Astrocyte (in vitro differentiated cells and primary cell): Measurements from ENCODE around the gene EXOC6. TPM values are rescaled to one million over a fixed set of nuclear protein-coding genes. Genes with fewer than 3 reads are reported as not detected.

Experiments
- DNase-seq: peaks from one replicate; pipeline ENCODE4 v3.0.0-alpha.2; 2010; ENCODE audit warnings: low read depth
- FAIRE-seq: peaks from 2 replicates; lab custom pipeline; 2011; peaks lifted over from hg19 to GRCh38; lab: Jason Lieb, UNC
- H2AFZ ChIP-seq: 2 replicates; pipeline ENCODE4 v1.6.0; 2012; ENCODE audit warnings: low read depth, low read length, inconsistent platforms
- H3K27ac ChIP-seq: 2 replicates; pipeline ENCODE4 v1.5.1; 2011; ENCODE audit warnings: low read depth, low read length, inconsistent platforms
- H3K27me3 ChIP-seq: 2 replicates; pipeline ENCODE4 v1.6.0; 2011; ENCODE audit warnings: low read length, inconsistent platforms; ENCODE audit not compliant: insufficient read depth
- H3K36me3 ChIP-seq: 2 replicates; pipeline ENCODE4 v1.5.1; 2011; ENCODE audit warnings: low read length, inconsistent platforms; ENCODE audit not compliant: insufficient read depth
- H3K4me1 ChIP-seq: 2 replicates; pipeline ENCODE4 v1.5.1; 2011; ENCODE audit warnings: low read length, inconsistent platforms; ENCODE audit not compliant: insufficient read depth
- H3K4me2 ChIP-seq: 2 replicates; pipeline ENCODE4 v1.6.0; 2012; ENCODE audit warnings: low read length, inconsistent platforms
- H3K4me3 ChIP-seq: 2 replicates; pipeline ENCODE4 v1.5.1; 2011; ENCODE audit warnings: low read depth, mild to moderate bottlenecking, low read length, inconsistent platforms; ENCODE audit not compliant: insufficient read depth
- H3K79me2 ChIP-seq: 2 replicates; pipeline ENCODE4 v1.6.0; 2012; ENCODE audit warnings: mild to moderate bottlenecking, low read length, inconsistent platforms; ENCODE audit not compliant: insufficient read depth
- H3K9ac ChIP-seq: 2 replicates; pipeline ENCODE4 v1.6.0; 2012; ENCODE audit warnings: mild to moderate bottlenecking, low read length, inconsistent platforms
- H3K9me3 ChIP-seq: 2 replicates; pipeline ENCODE4 v1.5.1; 2012; ENCODE audit warnings: low read depth, mild to moderate bottlenecking, low read length, inconsistent platforms; ENCODE audit not compliant: insufficient read depth
- H4K20me1 ChIP-seq: 2 replicates; pipeline ENCODE4 v1.6.0; 2012; ENCODE audit warnings: low read length, inconsistent platforms; ENCODE audit not compliant: insufficient read depth
- H3K27ac Mint-ChIP-seq: one replicate; pipeline ENCODE4 v1.8.0; 2021; ENCODE audit warnings: mild to moderate bottlenecking, mixed read lengths; ENCODE audit not compliant: unreplicated experiment
- H3K27me3 Mint-ChIP-seq: one replicate; pipeline ENCODE4 v1.8.0; 2021; ENCODE audit warnings: low read depth, mixed read lengths; ENCODE audit not compliant: unreplicated experiment
- H3K36me3 Mint-ChIP-seq: one replicate; pipeline ENCODE4 v1.8.0; 2021; ENCODE audit warnings: low read depth, mixed read lengths; ENCODE audit not compliant: unreplicated experiment
- H3K4me1 Mint-ChIP-seq: one replicate; pipeline ENCODE4 v1.8.0; 2021; ENCODE audit warnings: low read depth, mixed read lengths; ENCODE audit not compliant: unreplicated experiment
- H3K4me3 Mint-ChIP-seq: one replicate; pipeline ENCODE4 v1.8.0; 2021; ENCODE audit warnings: mild to moderate bottlenecking, moderate library complexity, mixed read lengths; ENCODE audit not compliant: unreplicated experiment
- H3K9me3 Mint-ChIP-seq: one replicate; pipeline ENCODE4 v1.8.0; 2021; ENCODE audit warnings: mild to moderate bottlenecking, mixed read lengths; ENCODE audit not compliant: unreplicated experiment
- CTCF ChIP-seq: IDR thresholded peaks from 2 replicates; pipeline ENCODE4 v1.5.1; 2011; ENCODE audit warnings: low read depth, mild to moderate bottlenecking, inconsistent platforms, low read length, moderate library complexity; ENCODE audit not compliant: insufficient read depth
- EZH2 ChIP-seq: IDR thresholded peaks from 2 replicates; pipeline ENCODE4 v1.6.1; 2012; ENCODE audit warnings: mild to moderate bottlenecking, low read length, inconsistent platforms; ENCODE audit not compliant: insufficient read depth
- total RNA-seq: library from RNA; stranded (reverse); gene quantifications from 2 replicates; pipeline ENCODE4 v1.2.1, GENCODE V29; 2021

EXOC6 gene
- total RNA-seq, 1 donor from 2014 or later = 4.9 TPM

GRCh38 chr10:92832998-92833650, 15.2 kb upstream of the EXOC6 start:
- Histone ChIP-seq H3K4me2 (no peak overlapping the region), H3K27me3 (no peaks in the 10 kb centered on the region), H3K4me1 (peaks cover 16% of the 10 kb centered on the region), H3K4me3 (no peak overlapping the region), H4K20me1 (no peaks in the 10 kb centered on the region), H2AFZ (no peak overlapping the region), H3K36me3 (no peaks in the 10 kb centered on the region), H3K27ac (no peak overlapping the region), H3K9ac (no peak overlapping the region), H3K9me3 (no peaks in the 10 kb centered on the region), H3K79me2 (no peaks in the 10 kb centered on the region)
- FAIRE-seq (no peak), DNase-seq (no peak)
- H3K27me3 Mint-ChIP-seq = no peaks in the 10 kb centered on the region
- H3K4me3 Mint-ChIP-seq = no peak overlapping the region
- H3K36me3 Mint-ChIP-seq = peaks cover 1% of the 10 kb centered on the region
- no peaks in the 10 kb centered on the region for H3K4me1 Mint-ChIP-seq
- H3K9me3 Mint-ChIP-seq = no peaks in the 10 kb centered on the region
- TF ChIP-seq EZH2 = no peak
- no peak for TF ChIP-seq CTCF
- H3K27ac Mint-ChIP-seq = no peak overlapping the region

GRCh38 chr10:92834331-92834730, 14.0 kb upstream of the EXOC6 start:
- no peaks in the 10 kb centered on the region for H4K20me1 ChIP-seq
- TF ChIP-seq CTCF (no peak), EZH2 (no peak)
- Mint-ChIP-seq H3K27ac (no peak overlapping the region), H3K4me1 (no peaks in the 10 kb centered on the region), H3K9me3 (no peaks in the 10 kb centered on the region), H3K4me3 (no peak overlapping the region), H3K27me3 (no peaks in the 10 kb centered on the region), H3K36me3 (peaks cover 1% of the 10 kb centered on the region)
- H3K4me1 ChIP-seq = peaks cover 16% of the 10 kb centered on the region
- no peak overlapping the region for H3K4me3 ChIP-seq
- no peaks in the 10 kb centered on the region for H3K27me3 ChIP-seq
- no peak overlapping the region for H3K27ac ChIP-seq
- H3K9ac ChIP-seq = no peak overlapping the region
- no peaks in the 10 kb centered on the region for H3K9me3 ChIP-seq
- DNase-seq (no peak), FAIRE-seq (no peak)
- H3K4me2 ChIP-seq = no peak overlapping the region
- no peaks in the 10 kb centered on the region for H3K36me3 ChIP-seq
- H2AFZ ChIP-seq = no peak overlapping the region
- H3K79me2 ChIP-seq = no peaks in the 10 kb centered on the region

- Histone ChIP-seq H3K9me3 (no peaks in the 10 kb centered on the region), H3K79me2 (no peaks in the 10 kb centered on the region), H3K4me2 (peak overlapping the region; percentile 30), H2AFZ (no peak overlapping the region), H4K20me1 (no peaks in the 10 kb centered on the region), H3K4me1 (peaks cover 16% of the 10 kb centered on the region), H3K9ac (no peak overlapping the region), H3K27me3 (no peaks in the 10 kb centered on the region), H3K36me3 (no peaks in the 10 kb centered on the region), H3K27ac (no peak overlapping the region), H3K4me3 (no peak overlapping the region)
- no peaks in the 10 kb centered on the region for H3K27me3 Mint-ChIP-seq
- H3K36me3 Mint-ChIP-seq = peaks cover 1% of the 10 kb centered on the region
- no peaks in the 10 kb centered on the region for H3K4me1 Mint-ChIP-seq
- no peak for TF ChIP-seq EZH2
- no peak for TF ChIP-seq CTCF
- no peak overlapping the region for H3K4me3 Mint-ChIP-seq
- FAIRE-seq (no peak), DNase-seq (peak; percentile 69)
- H3K9me3 Mint-ChIP-seq = no peaks in the 10 kb centered on the region
- no peak overlapping the region for H3K27ac Mint-ChIP-seq
Measured at GRCh38 chr10:92834986-92835385, 13.3 kb upstream of the EXOC6 start.
